ENCODE measurements around the gene MYH6. TPM values are rescaled to one million over a fixed set of nuclear protein-coding genes. Genes with fewer than 3 reads are reported as not detected.
"Not testable (repeated sequence)": the region's sequence is repeated elsewhere in the genome, so short reads cannot be mapped to it uniquely, and the experiment has no call there.

Gene MYH6
- polyA plus RNA-seq (2013, experiment 1 of 2) = 0.66 TPM
- 0.71 TPM for polyA plus RNA-seq (2013, experiment 2 of 2)

DNA sequence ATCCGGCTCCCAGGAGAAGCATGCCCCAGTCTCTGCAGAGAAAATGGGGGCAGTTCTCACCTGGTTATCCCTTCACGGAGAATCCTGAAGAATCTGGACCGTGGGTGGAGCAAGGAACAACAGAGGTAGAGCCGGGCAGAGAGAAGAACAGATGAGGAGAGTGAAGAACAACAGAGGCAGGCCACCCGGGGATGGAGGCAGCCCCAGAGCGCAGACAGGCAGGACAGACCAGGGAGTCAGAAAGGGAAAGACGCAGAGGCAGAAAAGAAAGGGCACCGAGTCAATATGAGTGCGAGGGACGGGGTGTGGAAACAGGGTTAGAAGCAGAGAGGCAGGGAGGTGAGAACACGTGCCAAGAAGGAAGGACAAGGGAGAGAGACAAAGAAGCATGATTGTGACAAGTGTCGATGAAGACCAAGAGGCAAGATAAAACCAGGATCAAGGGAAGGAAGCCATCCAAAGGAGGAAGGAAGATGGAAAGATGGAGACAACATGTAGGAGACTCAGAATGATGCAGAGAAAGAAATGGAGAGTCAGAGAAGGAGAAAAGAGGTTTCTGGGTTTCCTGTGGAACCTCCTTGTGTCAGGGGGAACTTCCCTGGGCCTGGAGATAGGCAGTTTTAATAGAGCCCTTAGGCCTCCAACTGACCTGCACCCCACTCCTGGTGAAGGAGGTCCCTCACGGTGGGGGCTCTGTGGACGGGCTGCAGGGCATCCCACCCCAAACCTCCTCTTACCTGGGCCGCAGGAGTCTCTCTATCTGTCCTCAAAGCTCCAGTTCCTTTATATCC is at the start of gene MYH6:
Gene MYH6 (minus strand): TSS at position 758 of the 791 bp plus-strand sequence. CDS start 1,050 bp downstream, outside the sequence.
- no peak within 1 kb of the TSS for H3K4me3 ChIP-seq (ENCODE audit: extremely low read depth, insufficient read depth, low read length, poor library complexity, severe bottlenecking)
- H3K4me1 ChIP-seq (ENCODE audit: control insufficient read depth, insufficient read depth, low read length, poor library complexity, severe bottlenecking) = no peaks in the 10 kb centered on the region
- no peaks in the 10 kb centered on the region for H3K36me3 ChIP-seq (ENCODE audit: control insufficient read depth, insufficient read depth, low read length)
- no peaks in the 10 kb centered on the region for H3K9me3 ChIP-seq (ENCODE audit: control insufficient read depth, low read length)
- WGBS, 2 experiments (ENCODE audit: insufficient coverage in 2 of 2) = 87 to 88% methylated on average over 13 to 15 of the region's 15 CpGs
- H3K27ac ChIP-seq (ENCODE audit: low read depth, low read length, severe bottlenecking) = no peak within 1 kb of the TSS

DNA sequence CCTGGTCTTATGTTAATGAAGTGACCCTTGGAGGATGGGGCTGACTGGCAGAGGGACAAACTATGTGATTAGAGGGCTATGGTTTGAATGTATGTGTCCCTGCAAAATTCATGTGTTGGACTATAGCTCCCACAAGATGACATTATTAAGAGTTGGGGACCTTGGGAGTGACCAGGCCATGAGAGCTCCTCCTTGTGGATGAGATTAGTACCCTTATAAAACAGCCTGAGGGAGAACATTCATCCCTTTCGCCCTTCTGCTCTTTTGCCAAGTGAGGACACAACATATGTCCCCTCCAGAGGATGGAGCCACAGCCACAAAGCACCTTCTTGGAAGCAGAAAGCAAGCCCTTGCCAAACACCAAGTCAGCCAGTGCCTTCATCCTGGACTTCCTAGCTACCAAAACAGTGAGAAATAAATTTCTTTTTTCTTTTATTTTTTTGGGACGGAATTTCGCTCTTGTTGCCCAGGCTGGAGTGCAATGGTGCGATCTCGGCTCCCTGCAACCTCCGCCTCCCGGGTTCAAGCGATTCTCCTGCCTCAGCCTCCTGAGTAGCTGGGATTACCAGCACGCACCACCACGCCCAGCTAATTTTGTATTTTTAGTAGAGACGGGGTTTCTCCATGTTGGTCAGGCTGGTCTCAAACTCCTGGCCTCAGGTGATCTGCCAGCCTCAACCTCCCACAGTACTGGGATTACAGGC is 49.0 kb upstream of the MYH6 start:
- not testable (repeated sequence) for H3K36me3 ChIP-seq (ENCODE audit: control insufficient read depth, insufficient read depth, low read length); H3K9me3 ChIP-seq (ENCODE audit: control insufficient read depth, low read length); H3K4me3 ChIP-seq (ENCODE audit: extremely low read depth, insufficient read depth, low read length, poor library complexity, severe bottlenecking); H3K27ac ChIP-seq (ENCODE audit: low read depth, low read length, severe bottlenecking); H3K4me1 ChIP-seq (ENCODE audit: control insufficient read depth, insufficient read depth, low read length, poor library complexity, severe bottlenecking)
- 88 to 93% methylated on average over 6 to 11 of the region's 11 CpGs for WGBS, 2 experiments (ENCODE audit: insufficient coverage in 2 of 2)

- H3K4me1 ChIP-seq (ENCODE audit: control insufficient read depth, insufficient read depth, low read length, poor library complexity, severe bottlenecking) = no peaks in the 10 kb centered on the region
- H3K4me3 ChIP-seq (ENCODE audit: extremely low read depth, insufficient read depth, low read length, poor library complexity, severe bottlenecking) = no peak overlapping the region
- H3K27ac ChIP-seq (ENCODE audit: low read depth, low read length, severe bottlenecking) = peak overlapping the region; percentile 89
- no peaks in the 10 kb centered on the region for H3K36me3 ChIP-seq (ENCODE audit: control insufficient read depth, insufficient read depth, low read length)
- 83 to 100% methylated on average over 1 of the region's 1 CpG for WGBS, 2 experiments (ENCODE audit: insufficient coverage in 2 of 2)
- no peaks in the 10 kb centered on the region for H3K9me3 ChIP-seq (ENCODE audit: control insufficient read depth, low read length)
Measured at GRCh38 chr14:23454445-23454856, 46.4 kb upstream of the MYH6 start.

- H3K4me1 ChIP-seq (ENCODE audit: control insufficient read depth, insufficient read depth, low read length, poor library complexity, severe bottlenecking) = no peaks in the 10 kb centered on the region
Measured at GRCh38 chr14:23452237-23452636, 44.2 kb upstream of the MYH6 start.

GRCh38 chr14:23450379-23450778 is 42.3 kb upstream of the MYH6 start:
- WGBS, 2 experiments (ENCODE audit: insufficient coverage in 2 of 2) = 53 to 70% methylated on average over 1 to 2 of the region's 2 CpGs
- Histone ChIP-seq H3K4me1 (ENCODE audit: control insufficient read depth, insufficient read depth, low read length, poor library complexity, severe bottlenecking) (no peaks in the 10 kb centered on the region), H3K27ac (ENCODE audit: low read depth, low read length, severe bottlenecking) (no peak overlapping the region), H3K36me3 (ENCODE audit: control insufficient read depth, insufficient read depth, low read length) (no peaks in the 10 kb centered on the region), H3K4me3 (ENCODE audit: extremely low read depth, insufficient read depth, low read length, poor library complexity, severe bottlenecking) (no peak overlapping the region), H3K9me3 (ENCODE audit: control insufficient read depth, low read length) (no peaks in the 10 kb centered on the region)

More at GRCh38 chr14:23452237-23452636, 44.2 kb upstream of the MYH6 start:
- Histone ChIP-seq H3K9me3 (ENCODE audit: control insufficient read depth, low read length) (no peaks in the 10 kb centered on the region), H3K27ac (ENCODE audit: low read depth, low read length, severe bottlenecking) (no peak overlapping the region), H3K36me3 (ENCODE audit: control insufficient read depth, insufficient read depth, low read length) (no peaks in the 10 kb centered on the region), H3K4me3 (ENCODE audit: extremely low read depth, insufficient read depth, low read length, poor library complexity, severe bottlenecking) (no peak overlapping the region)
- WGBS, 2 experiments (ENCODE audit: insufficient coverage in 2 of 2) = no CpG with 5 or more reads among the region's 2 CpGs

GRCh38 chr14:23449314-23449713 is 41.2 kb upstream of the MYH6 start:
- H3K9me3 ChIP-seq (ENCODE audit: control insufficient read depth, low read length) = no peaks in the 10 kb centered on the region
- H3K36me3 ChIP-seq (ENCODE audit: control insufficient read depth, insufficient read depth, low read length) = no peaks in the 10 kb centered on the region
- WGBS, 2 experiments (ENCODE audit: insufficient coverage in 2 of 2) = 56% methylated on average over 1 of the region's 1 CpG; no CpG with 5 or more reads in 1 of the 2 experiments
- H3K27ac ChIP-seq (ENCODE audit: low read depth, low read length, severe bottlenecking) = no peak overlapping the region
- no peak overlapping the region for H3K4me3 ChIP-seq (ENCODE audit: extremely low read depth, insufficient read depth, low read length, poor library complexity, severe bottlenecking)
- H3K4me1 ChIP-seq (ENCODE audit: control insufficient read depth, insufficient read depth, low read length, poor library complexity, severe bottlenecking) = no peaks in the 10 kb centered on the region

GRCh38 chr14:23447361-23448350 is 39.6 kb upstream of the MYH6 start:
- Histone ChIP-seq H3K9me3 (ENCODE audit: control insufficient read depth, low read length) (no peaks in the 10 kb centered on the region), H3K4me3 (ENCODE audit: extremely low read depth, insufficient read depth, low read length, poor library complexity, severe bottlenecking) (no peak overlapping the region), H3K36me3 (ENCODE audit: control insufficient read depth, insufficient read depth, low read length) (no peaks in the 10 kb centered on the region), H3K4me1 (ENCODE audit: control insufficient read depth, insufficient read depth, low read length, poor library complexity, severe bottlenecking) (peaks cover 1% of the 10 kb centered on the region), H3K27ac (ENCODE audit: low read depth, low read length, severe bottlenecking) (no peak overlapping the region)
- 93% methylated on average over 4 of the region's 7 CpGs for WGBS, 2 experiments (ENCODE audit: insufficient coverage in 2 of 2)

GRCh38 chr14:23446291-23446851 is 38.3 kb upstream of the MYH6 start:
- no peak overlapping the region for H3K4me3 ChIP-seq (ENCODE audit: extremely low read depth, insufficient read depth, low read length, poor library complexity, severe bottlenecking)
- no peaks in the 10 kb centered on the region for H3K36me3 ChIP-seq (ENCODE audit: control insufficient read depth, insufficient read depth, low read length)
- H3K9me3 ChIP-seq (ENCODE audit: control insufficient read depth, low read length) = no peaks in the 10 kb centered on the region
- H3K4me1 ChIP-seq (ENCODE audit: control insufficient read depth, insufficient read depth, low read length, poor library complexity, severe bottlenecking) = peaks cover 3% of the 10 kb centered on the region
- H3K27ac ChIP-seq (ENCODE audit: low read depth, low read length, severe bottlenecking) = no peak overlapping the region
- 85 to 90% methylated on average over 3 of the region's 4 CpGs for WGBS, 2 experiments (ENCODE audit: insufficient coverage in 2 of 2)

GRCh38 chr14:23445773-23446172 is 37.7 kb upstream of the MYH6 start:
- WGBS, 2 experiments (ENCODE audit: insufficient coverage in 2 of 2) = 63% methylated on average over 1 of the region's 4 CpGs
- Histone ChIP-seq H3K36me3 (ENCODE audit: control insufficient read depth, insufficient read depth, low read length) (no peaks in the 10 kb centered on the region), H3K9me3 (ENCODE audit: control insufficient read depth, low read length) (no peaks in the 10 kb centered on the region), H3K27ac (ENCODE audit: low read depth, low read length, severe bottlenecking) (no peak overlapping the region), H3K4me3 (ENCODE audit: extremely low read depth, insufficient read depth, low read length, poor library complexity, severe bottlenecking) (no peak overlapping the region), H3K4me1 (ENCODE audit: control insufficient read depth, insufficient read depth, low read length, poor library complexity, severe bottlenecking) (peaks cover 3% of the 10 kb centered on the region)

GRCh38 chr14:23444314-23444713 is 36.2 kb upstream of the MYH6 start:
- 100% methylated on average over 1 of the region's 1 CpG; no CpG with 5 or more reads in 1 of the 2 experiments for WGBS, 2 experiments (ENCODE audit: insufficient coverage in 2 of 2)
- H3K4me1 ChIP-seq (ENCODE audit: control insufficient read depth, insufficient read depth, low read length, poor library complexity, severe bottlenecking) = peaks cover 3% of the 10 kb centered on the region

More at GRCh38 chr14:23444314-23444713, 36.2 kb upstream of the MYH6 start:
- Histone ChIP-seq H3K27ac (ENCODE audit: low read depth, low read length, severe bottlenecking) (no peak overlapping the region), H3K4me3 (ENCODE audit: extremely low read depth, insufficient read depth, low read length, poor library complexity, severe bottlenecking) (no peak overlapping the region), H3K36me3 (ENCODE audit: control insufficient read depth, insufficient read depth, low read length) (no peaks in the 10 kb centered on the region), H3K9me3 (ENCODE audit: control insufficient read depth, low read length) (no peaks in the 10 kb centered on the region)
